Kidney (tissue), 14 donors: ENCODE measurements around the gene SIDT1. TPM values are rescaled to one million over a fixed set of nuclear protein-coding genes. Genes with fewer than 3 reads are reported as not detected.

Source experiments
- DNase-seq, 5 donors: peaks; one replicate each; pipeline ENCODE4 v3.0.0-alpha.2; 2013 to 2020
- FAIRE-seq: peaks from 2 replicates; lab custom pipeline; 2012; peaks lifted over from hg19 to GRCh38; lab: Jason Lieb, UNC
- H3K27ac ChIP-seq, 2 donors: one replicate each; pipeline ENCODE4 v1.7.0; 2013; ENCODE audit warnings: low read depth in 2 of 2, low read length in 2 of 2, inconsistent platforms in 1 of 2
- H3K27me3 ChIP-seq: one replicate; pipeline ENCODE4 v1.7.1; 2013; ENCODE audit warnings: low read length, inconsistent platforms; ENCODE audit not compliant: control insufficient read depth, insufficient read depth
- H3K36me3 ChIP-seq, 3 donors: one replicate each; pipeline versions ENCODE4 v1.7.0 to v1.7.1; 2013; ENCODE audit warnings: low read length in 3 of 3, control low read depth in 1 of 3, inconsistent platforms in 1 of 3; ENCODE audit not compliant: insufficient read depth in 3 of 3, control insufficient read depth in 2 of 3
- H3K4me1 ChIP-seq, 3 donors: one replicate each; pipeline versions ENCODE4 v1.7.0 to v1.7.1; 2013; ENCODE audit warnings: low read length in 3 of 3, inconsistent platforms in 1 of 3, low read depth in 1 of 3; ENCODE audit not compliant: control insufficient read depth in 2 of 3, insufficient read depth in 2 of 3
- H3K4me3 ChIP-seq, 3 donors: one replicate each; pipeline versions ENCODE4 v1.7.0 to v1.8.1; 2013; ENCODE audit warnings: low read length in 3 of 3, control low read depth in 1 of 3, inconsistent platforms in 1 of 3
- H3K9ac ChIP-seq, 3 donors: one replicate each; pipeline versions ENCODE4 v1.7.0 to v1.7.1; 2013; ENCODE audit warnings: low read length in 3 of 3, control low read depth in 1 of 3, inconsistent platforms in 1 of 3
- H3K9me3 ChIP-seq, 3 donors: one replicate each; pipeline versions ENCODE4 v1.7.0 to v1.7.1; 2013; ENCODE audit warnings: low read length in 3 of 3, control low read depth in 1 of 3, inconsistent platforms in 1 of 3; ENCODE audit not compliant: control insufficient read depth in 2 of 3, insufficient read depth in 1 of 3
- CTCF ChIP-seq: IDR thresholded peaks from 3 replicates; pipeline ENCODE4 v1.5.1; 2012; ENCODE audit warnings: mild to moderate bottlenecking, moderate library complexity, borderline replicate concordance; ENCODE audit not compliant: insufficient read depth; ENCODE audit errors: extremely low read depth
- intact Hi-C: fragments of 100-400 bp; cut with DNase I; formaldehyde crosslinking; loops from one replicate; pipeline ENCODE4 v1.11.1; 2022
- polyA plus RNA-seq: library from polyadenylated mRNA; stranded (reverse); fragments of 350-450 nt; fragmentation: Illumina TruSeq; extraction: RNeasy Lipid Tissue Mini Kit (QIAGEN cat#74804); gene quantifications from one replicate; pipeline ENCODE4 v1.2.3, GENCODE V29; 2014; ENCODE audit warnings: low read depth, low replicate concordance; ENCODE audit not compliant: insufficient read depth
- total RNA-seq: library from RNA; stranded (reverse); fragmentation: NEBNext Ultra II Directional; extraction: Animal tissue kit (Norgen Biotek cat#: 25700); gene quantifications from one replicate; pipeline ENCODE4 v1.2.1, GENCODE V29; 2021
- donor health status: control.
- donor health status: control.
- donor health status: control.
- donor health status: control.
- donor health status: control.
- donor health status: DM: yes; HTN: yes; CAD: no.
- donor health status: Normal renal cell carcinoma (clear cell type).

The SIDT1 gene
- total and polyA plus RNA-seq, 2 donors from 2014 or later: 0.92 to 4.9 TPM

GRCh38 chr3:113602836-113603235, 70.5 kb downstream of the SIDT1 start:
- no peak for DNase-seq

GRCh38 chr3:113606539-113607218, 74.3 kb downstream of the SIDT1 start:
- Histone ChIP-seq H3K4me3 (no peak overlapping the region), H3K36me3 (no peaks in the 10 kb centered on the region), H3K9me3 (no peaks in the 10 kb centered on the region), H3K9ac (no peak overlapping the region), H3K4me1 (no peaks in the 10 kb centered on the region), H3K27me3 (no peaks in the 10 kb centered on the region), H3K27ac (no peak overlapping the region)
- FAIRE-seq (no peak), DNase-seq (no peak)
- no peak for TF ChIP-seq CTCF
- intact Hi-C loops: no loop called here

More at GRCh38 chr3:113602836-113603235, 70.5 kb downstream of the SIDT1 start:
- no peak for FAIRE-seq
- no peak overlapping the region for H3K27ac ChIP-seq
- no peak overlapping the region for H3K9ac ChIP-seq
- intact Hi-C loops: no loop called here
- H3K36me3 ChIP-seq: no peaks in the 10 kb centered on the region
- H3K4me3 ChIP-seq: no peak overlapping the region
- no peaks in the 10 kb centered on the region for H3K4me1 ChIP-seq
- H3K27me3 ChIP-seq: no peaks in the 10 kb centered on the region
- TF ChIP-seq CTCF: no peak
- H3K9me3 ChIP-seq: no peaks in the 10 kb centered on the region

GRCh38 chr3:113607219-113607596, 74.9 kb downstream of the SIDT1 start:
- no peaks in the 10 kb centered on the region for H3K36me3 ChIP-seq
- DNase-seq (no peak), FAIRE-seq (no peak)
- H3K4me3 ChIP-seq: no peak overlapping the region
- no peak for TF ChIP-seq CTCF
- no peaks in the 10 kb centered on the region for H3K4me1 ChIP-seq
- intact Hi-C loops: no loop called here
- H3K27me3 ChIP-seq: no peaks in the 10 kb centered on the region
- H3K9ac ChIP-seq: no peak overlapping the region
- no peak overlapping the region for H3K27ac ChIP-seq
- H3K9me3 ChIP-seq: no peaks in the 10 kb centered on the region

- Histone ChIP-seq H3K27ac (peak overlapping the region in 1 of 2 donors; percentile 3), H3K9me3 (no peaks in the 10 kb centered on the region), H3K27me3 (no peaks in the 10 kb centered on the region), H3K9ac (no peak overlapping the region), H3K4me1 (no peaks in the 10 kb centered on the region), H3K4me3 (no peak overlapping the region), H3K36me3 (no peaks in the 10 kb centered on the region)
- intact Hi-C loops: no loop called here
- TF ChIP-seq CTCF: no peak
- no peak for FAIRE-seq
- DNase-seq: no peak
These were observed 82.0 kb downstream of the SIDT1 start for GRCh38 chr3:113614402-113614801.
